HG02642 (cell line): ENCODE data around the gene LRRC28.
"Not testable (repeated sequence)": the region's sequence is repeated elsewhere in the genome, so short reads cannot be mapped to it uniquely, and the experiment has no call there.

ENCODE experiments used
- ATAC-seq: cut with Tn5 transposase; IDR thresholded peaks from one replicate; pipeline ENCODE4 v1.9.1; 2021; ENCODE audit warnings: mild to moderate bottlenecking; ENCODE audit not compliant: unreplicated experiment, poor library complexity

LRRC28 gene

DNA sequence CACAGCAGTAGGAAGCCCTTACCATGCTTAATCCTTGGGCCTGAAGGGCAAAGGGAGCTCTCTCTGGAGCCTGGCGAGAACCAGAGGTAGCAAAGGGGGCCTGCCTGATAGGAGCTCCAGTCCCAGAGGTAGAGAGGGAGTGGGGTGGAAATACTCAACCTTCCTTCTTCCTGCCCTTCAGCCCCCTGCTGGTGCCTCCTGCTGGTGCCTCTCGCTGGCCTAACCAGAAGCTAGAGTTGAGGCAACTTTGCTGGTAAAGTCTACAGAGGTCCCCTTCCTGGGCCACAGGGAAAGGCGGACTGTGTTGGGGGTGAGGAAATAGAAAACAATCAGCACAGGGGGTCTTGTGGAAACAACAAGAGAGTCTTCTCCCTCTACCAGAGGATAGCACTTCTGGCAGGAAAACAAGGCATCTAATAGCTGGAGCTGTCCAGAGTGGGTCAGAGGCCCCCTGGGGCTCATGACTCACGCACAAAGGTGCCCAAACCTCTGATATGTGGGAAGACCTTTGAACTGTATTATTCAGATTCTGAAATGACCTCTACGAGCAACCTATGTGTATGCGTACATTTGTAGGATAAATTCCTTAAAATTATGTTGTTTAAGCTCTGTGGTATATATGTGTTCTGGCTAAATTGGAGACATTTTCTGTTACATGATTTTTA is 133.9 kb downstream of the LRRC28 start:
- no peak for ATAC-seq

DNA sequence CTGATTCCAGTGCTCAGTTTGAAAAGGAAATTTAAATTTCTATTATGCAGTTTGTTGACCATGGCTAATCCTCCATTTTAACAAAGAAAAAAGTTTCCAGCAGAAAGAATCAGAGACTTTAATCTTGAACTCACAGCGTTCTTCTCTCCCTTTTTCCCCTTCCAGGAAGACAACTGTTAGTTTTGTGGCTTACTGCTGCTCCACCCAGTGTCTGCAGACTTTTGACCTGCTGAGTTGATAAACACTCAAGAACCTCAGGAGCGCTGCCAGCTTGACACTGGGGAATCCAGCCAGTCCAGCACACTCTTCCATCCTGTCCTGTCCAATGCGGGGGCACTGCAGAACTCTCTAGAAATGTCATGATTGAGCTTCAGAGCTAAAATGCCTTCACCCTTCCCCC is 134.6 kb downstream of the LRRC28 start:
- ATAC-seq, result no peak

DNA sequence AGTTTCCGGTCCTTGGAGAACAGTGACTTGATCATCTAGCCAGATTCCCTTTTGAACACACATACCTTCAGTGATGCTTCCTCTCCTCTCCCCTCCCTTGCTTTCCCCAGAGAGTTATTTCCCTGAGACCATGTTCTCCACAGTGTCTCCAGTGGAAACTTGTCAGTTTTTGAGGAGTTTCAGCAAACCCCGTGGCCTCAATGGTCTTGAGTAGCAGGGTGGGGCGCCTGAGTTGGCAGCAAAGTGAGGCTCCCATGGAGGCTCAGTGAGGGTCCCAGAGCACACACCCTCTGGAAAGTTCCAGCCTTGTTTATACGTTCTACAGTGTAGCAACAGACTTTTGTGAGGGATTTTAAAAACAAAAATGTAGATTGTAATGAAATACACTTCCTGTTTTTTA is 135.1 kb downstream of the LRRC28 start:
- no peak for ATAC-seq

DNA sequence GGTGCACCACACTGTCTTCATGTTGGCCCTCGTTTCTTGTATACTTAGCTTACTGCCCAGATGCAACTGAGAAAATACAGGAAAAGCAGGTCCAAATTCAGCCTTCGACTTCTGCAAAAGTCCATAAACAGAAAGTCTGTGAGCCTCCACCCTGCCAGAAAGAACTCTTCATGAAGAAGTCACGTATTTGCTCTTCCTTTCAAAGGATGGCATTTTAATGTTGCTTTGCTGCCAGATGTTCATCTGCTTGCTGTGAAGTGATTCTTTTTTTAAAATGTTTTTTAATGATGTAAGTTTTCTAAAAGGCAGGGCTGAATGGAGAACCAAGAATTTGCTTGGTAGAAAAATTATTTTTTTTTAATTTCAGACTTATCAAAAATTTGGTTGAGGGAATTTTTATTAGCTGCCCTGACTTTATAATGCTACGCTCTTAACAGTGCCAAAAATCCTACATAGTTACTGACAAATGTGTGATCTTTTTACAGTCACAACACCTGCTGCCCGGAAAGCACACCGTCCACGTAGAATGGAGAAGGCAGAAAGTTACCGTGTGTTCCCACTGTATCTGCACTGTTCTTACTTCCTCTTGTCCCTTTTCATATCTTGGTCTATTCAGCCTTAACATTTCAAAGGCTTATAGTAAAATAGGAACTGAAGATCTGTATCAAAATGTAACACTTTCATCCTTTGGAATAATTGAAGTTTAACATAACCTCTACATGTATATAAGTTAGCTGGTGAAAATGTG is 136.3 kb downstream of the LRRC28 start:
- no peak for ATAC-seq

DNA sequence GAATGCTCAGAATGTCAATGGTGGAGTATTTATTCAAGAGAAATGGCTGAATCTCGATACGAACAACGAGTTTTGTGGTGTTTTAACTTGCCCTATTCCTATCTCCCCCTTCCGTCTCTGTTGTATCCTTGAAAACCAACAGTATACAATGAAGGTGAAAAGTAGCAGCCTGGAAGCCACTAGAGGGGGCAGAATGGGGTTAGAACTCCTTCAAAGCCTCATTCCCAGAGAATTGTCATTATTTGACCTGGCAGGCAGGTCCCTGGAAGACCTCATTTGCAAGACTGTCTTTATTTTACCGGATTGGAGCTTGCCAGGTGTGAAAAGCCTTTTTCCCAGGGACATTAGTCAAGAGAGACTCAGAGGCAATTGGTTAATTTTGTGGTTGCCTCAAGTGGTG is 139.4 kb downstream of the LRRC28 start:
- ATAC-seq, result no peak

DNA sequence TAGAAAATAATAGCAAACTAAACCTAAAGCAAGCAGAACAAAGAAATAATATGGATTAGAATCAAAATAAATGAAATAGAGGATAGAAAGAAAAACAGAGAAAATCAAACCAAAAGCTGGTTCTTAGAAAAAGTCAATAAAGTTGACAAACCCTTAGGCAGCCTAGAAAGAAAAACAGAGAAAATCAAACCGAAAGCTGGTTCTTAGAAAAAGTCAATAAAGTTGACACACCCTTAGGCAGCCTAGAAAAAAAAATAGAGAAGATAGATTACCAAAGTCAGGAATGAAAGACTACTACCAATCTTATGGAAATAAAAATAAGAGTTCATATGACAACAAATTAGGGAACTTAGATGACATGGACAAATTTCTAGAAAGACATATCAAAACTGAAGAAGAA is 142.4 kb downstream of the LRRC28 start:
- no peak for ATAC-seq

DNA sequence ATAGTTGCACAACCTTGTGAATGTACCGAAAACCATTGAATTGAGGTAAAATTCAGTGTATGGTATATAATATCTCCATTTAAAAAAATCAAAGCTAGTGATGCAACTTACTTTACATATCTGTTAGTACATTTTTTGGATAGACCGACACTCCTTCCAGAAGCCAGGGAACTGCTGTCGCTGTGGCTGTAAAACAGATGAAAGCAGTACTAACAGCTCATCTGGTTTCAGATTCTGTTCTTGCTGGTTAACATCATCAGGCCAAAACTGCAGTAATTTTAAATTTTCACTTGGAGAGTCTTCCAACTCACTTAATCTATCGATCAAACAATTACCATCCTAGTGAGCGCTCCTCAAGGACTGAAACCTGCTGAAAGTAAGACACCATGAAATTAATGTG is 145.1 kb downstream of the LRRC28 start:
- ATAC-seq, result no peak

DNA sequence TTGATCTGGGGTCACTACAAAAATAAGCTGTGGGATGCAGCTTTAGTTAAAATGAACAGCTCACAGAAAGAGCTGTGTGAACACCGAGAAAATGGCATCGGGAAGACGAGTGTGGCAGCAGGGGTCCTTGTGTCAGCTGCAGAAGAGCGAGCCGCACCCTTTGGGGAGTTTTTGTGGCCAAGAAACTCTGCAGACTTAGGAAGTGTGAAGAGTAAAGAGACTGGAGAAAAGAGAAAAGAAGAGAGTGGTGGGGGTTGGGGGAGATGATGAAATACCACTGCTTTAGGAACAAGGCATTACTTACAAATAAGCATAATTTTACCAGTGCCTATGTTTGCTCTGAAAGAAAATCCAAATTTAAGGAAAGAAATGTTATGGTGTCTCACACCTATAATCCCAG is 147.8 kb downstream of the LRRC28 start:
- no peak for ATAC-seq

DNA sequence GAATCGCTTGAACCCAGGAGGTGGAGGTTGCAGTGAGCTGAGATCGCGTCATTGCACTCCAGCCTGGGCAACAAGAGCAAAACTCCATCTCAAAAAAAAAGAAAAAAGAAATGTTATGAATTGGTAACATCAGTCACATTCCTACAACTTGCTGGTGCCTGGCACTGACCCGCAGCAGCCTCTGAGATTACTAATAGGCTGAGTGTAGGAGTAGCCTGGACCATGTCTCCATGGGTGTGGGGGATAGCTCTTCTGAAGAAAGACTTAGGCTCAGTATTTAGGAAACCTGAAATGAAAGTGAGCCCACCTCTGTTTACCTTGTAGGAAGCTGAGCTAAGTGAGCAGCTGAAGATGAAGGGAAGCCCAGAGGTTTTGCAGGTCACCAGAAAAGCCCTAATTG is 148.3 kb downstream of the LRRC28 start:
- ATAC-seq, result no peak

DNA sequence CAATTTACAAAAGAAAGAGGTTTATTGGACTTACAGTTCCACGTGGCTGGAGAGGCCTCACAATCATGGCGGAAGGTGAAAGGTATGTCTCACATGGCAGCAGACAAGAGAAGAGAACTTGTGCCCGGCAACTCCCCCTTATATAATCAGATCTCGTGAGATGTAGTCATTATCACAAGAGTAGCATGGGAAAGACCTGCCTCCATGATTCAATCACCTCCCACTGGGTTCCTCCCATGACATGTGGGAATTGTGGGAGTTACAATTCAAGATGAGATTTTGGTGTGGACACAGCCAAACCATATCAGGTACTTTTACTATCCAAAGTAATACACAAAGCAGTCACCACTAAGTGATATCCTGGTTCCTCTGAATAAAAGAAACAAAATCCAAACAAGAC is 149.9 kb downstream of the LRRC28 start:
- not testable (repeated sequence) for ATAC-seq

DNA sequence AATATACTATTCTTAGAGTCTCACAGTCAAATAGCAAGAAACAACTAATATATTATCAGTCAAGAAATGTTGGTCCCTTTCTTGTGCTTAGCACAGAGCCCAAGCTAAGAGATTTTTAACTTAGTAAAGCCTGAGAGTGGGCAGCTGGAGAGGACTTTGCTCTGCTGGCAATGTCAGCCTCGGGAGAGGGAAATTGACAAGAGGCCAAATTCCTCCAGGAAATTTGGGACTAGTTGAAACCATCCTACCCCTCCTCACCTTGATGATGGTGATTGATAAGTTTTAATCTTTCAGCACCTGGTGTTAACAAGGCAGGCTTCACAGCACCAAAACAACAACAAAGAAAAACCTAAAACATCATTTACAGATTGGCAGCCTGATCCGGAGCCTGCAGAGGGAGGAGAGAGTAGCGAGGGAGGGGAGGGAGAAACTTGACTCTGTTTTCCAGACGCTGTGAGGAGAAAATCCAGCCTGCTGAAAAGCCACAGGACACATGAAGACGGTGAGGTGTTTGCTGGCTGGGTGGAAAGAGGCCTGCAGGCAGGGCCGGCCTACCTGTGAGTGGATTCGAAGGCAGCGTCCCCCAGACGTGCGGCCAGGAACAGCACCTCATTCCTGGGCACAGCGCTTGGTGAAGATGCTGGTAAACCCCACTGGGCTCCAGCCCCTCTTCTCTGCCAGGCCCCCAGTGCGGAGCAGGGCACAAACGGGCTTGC is 150.9 kb downstream of the LRRC28 start:
- no peak for ATAC-seq

DNA sequence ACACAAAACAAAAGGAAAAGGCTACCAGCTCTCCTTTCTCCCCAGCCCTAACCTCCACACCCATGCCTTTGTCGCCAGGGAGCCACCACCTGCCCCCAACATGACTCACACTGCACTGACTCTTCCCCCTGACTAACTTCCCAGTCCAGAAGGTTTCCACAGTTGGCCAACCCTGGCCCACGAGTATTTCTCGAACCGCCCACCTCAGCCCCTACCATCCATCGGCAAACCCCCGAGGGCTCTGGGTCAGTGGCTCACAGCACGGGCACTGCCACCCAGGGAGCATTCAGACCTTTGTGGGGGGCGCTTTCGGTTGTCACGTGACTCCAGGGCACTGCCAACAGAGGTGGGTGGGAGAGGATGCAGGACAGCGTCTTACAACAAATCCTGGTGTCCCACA is 152.3 kb downstream of the LRRC28 start:
- ATAC-seq, result no peak

DNA sequence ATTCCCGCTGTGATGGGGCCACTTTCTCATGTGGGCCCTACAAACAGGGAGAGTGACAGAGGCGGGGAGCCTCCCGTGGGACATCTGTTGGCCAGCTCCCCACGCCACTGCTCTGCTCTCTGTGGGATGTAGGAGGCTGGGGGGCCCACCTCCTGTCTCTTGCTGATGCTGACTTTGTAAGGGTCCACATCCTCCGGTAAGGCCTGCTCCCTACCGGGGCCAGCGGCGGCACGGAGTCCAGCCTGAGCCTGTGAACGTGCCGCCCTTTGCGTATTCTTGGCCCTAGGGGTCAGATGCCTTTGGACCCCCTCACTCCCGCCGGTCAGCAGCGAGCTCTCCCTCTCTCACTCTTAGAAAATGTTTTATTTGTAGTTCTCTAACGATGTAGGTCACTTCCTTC is 153.2 kb downstream of the LRRC28 start:
- ATAC-seq, result no peak

DNA sequence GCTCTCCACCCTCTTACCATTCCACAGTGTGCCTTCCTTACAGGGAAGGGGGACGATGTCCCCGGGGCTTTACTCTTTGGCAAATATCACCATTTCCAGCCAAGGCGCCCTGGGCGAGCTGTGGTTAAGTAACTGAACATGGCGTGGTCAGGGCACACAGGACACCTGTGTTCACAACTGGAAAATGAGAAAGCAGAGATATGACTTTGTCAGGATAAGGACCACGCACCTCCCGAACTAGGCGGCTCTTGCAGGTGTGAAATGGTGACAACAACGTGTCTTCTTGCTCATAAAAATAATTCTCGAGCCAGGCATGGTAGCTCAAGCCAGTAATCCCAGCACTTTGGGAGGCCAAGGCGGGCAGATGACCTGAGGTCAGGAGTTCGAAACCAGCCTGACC is 154.8 kb downstream of the LRRC28 start:
- ATAC-seq, result no peak

DNA sequence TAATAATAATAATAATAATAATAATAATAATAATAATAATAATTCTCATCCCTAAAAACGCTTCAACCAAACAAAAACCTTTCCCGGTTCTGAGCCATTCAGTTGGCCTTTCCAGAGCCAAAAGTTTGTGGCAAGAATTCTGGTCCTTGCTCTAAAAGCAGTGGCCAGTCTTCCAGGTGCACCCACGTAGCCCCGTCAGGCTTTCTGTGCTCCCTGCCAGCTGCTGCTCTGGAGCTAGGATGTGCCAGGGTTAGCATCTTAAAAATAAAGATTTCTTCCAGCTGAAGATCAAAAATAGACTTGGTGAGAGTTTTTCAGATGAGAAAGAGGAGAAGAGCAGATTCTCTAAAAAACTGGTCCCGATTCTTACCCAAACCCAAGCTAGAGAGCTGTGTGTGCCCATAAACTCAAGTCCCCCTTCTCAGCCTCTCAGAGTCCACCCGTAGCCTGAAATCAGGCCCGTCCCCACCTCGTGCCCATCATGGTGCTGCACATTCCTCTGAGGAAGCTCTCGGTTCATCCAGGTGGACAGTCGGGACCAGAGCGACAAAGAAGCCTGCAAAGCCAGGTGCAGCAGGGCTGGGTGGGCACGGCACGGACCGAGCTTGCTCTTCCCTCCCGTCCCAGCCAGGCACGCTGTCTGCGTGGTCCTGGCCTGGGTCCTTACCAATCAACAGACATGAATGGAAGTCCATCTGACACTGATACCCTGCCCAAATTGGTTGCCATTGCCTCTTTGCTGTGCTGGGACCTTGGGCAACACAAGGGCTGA is 155.6 kb downstream of the LRRC28 start:
- no peak for ATAC-seq

DNA sequence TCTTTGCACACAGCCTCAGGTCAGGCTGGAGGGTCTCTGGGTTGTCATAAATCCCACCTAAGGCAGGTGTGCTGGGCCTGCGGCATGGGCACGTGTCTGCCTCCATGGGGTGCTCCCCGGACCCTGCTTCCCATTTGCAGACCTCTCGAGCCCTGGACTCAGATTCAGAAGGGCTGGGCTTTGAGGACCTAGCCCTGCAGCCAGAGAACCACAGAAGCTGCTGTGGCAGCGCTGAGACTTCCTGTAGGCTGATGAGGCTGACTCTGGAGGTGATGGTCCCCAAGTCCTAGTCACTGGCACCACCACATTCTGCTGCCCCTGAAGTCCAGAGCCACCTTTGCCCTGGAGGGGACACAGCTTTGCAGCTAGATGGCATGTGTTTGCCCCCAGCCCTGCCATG is 156.4 kb downstream of the LRRC28 start:
- ATAC-seq, result no peak

DNA sequence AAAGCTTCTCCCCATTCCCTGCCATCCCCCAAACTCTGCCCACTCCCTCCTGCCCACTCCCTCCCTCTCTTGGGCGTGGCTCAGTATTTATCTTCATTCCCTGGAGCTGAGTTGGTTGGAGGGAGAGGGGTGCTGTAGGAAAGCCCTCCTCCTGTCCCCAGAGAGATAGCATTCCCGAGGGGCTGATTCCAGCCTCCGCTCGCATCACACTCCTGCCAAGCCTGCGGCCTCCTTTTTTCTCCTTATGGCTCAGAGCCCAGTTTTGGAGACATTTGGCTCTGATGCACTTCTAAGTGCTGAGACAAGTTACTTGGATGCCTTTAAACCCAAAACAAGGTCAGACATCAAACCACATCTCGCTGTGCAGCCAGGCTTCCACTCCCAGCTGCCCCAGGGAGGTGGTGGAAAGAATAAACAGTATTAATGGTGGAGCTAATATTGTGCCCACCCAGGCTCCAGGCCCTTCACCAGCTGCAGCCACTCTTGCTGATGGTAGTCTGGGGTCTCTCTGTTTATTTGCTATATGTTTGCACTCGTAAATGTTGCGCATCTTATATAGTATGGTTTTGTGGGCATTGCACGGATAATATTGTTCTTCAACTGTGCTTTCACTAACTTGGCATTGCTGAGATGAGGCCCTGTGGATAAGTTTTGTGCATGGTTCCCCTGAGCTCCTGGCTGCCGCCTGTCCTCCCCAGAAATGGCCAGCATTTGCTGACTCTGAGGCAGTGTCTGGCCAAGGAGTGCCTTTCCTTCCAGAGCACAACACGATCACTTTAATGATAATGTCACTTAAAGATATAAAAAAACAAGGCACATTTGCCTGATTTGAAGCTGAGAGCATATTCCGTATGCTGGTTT is 157.2 kb downstream of the LRRC28 start:
- ATAC-seq, result no peak

DNA sequence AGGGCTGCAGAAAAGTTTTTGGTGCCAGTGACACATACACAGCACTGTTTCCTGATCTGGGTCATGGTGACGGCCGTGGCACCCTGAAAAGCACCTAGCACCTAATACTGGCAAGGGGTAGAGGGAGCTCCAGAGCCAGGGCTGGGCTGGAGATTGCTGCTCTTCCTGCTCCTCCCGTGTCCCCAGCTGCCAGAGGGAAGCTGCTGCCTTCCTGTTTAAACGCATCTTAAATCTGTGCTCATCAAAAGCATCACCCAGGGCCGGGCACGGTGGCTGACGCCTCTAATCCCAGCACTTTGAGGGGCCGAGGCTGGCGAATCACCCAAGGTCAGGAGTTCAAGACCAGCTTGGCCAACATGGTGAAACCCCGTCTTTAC is 157.8 kb downstream of the LRRC28 start:
- ATAC-seq, result no peak

DNA sequence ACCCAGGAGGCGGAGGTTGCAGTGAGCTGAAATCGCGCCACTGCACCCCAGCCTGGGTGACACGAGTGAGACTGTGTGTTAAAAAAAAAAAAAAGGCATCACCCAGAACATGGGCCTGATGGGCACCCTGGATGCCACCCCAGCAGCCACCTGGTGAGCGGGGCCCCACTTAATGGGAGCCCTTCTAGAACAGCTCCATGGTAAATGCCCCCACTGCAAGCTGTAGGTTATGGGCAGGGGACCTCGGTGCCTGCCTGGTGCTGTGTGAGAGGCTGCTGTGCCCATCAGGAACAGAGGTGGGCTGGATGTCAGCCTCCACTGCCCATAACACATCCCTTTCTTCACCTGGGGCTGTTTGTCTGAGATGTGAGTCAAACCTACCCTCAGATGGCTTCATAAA is 158.3 kb downstream of the LRRC28 start:
- ATAC-seq, result no peak

DNA sequence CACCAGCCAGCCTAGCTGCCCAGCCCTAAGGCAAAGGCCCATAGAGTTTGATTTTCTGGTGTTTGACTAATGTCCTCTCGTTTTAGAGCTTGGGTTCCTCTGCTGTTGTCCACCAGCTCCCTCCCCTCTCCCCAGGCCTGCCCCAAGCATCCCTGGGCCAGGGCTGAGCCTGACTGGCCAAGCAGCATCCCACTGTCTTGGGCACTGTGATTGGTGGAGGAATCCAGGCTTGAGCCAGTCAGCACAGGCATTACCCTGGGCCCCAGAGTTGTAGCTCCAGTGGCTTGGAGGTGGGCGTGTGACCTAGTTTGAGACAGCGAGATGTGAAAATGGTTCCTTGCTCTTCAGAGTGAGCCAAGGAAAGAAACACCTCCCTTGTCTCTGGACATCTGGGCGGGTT is 159.2 kb downstream of the LRRC28 start:
- ATAC-seq, result no peak
